BLaER1 treated with 17β-estradiol and CSF1 and Interleukin-3, amounts not matched to agents 10 nM and 100 nM (cell line): Measurements from ENCODE around the gene LRSAM1.

ENCODE experiments used
- H3K27ac ChIP-seq, 11 experiments: shearing (Covaris generic); formaldehyde crosslinking; 2 replicates each; pipeline ENCODE4 v1.8.1; 2022
- H3K27me3 ChIP-seq, 11 experiments: shearing (Covaris generic); formaldehyde crosslinking; 2 replicates each; pipeline ENCODE4 v1.8.1; 2022
- H3K36me3 ChIP-seq, 11 experiments: shearing (Covaris generic); formaldehyde crosslinking; 2 replicates each; pipeline ENCODE4 v1.8.1; 2022
- H3K4me1 ChIP-seq, 10 experiments: shearing (Covaris generic); formaldehyde crosslinking; 2 replicates each; pipeline ENCODE4 v1.8.1; 2022
- H3K4me2 ChIP-seq, 11 experiments: shearing (Covaris generic); formaldehyde crosslinking; 2 replicates each; pipeline ENCODE4 v1.8.1; 2022
- H3K4me3 ChIP-seq, 10 experiments: shearing (Covaris generic); formaldehyde crosslinking; 2 replicates each; pipeline ENCODE4 v1.8.1; 2022
- H3K9ac ChIP-seq, 11 experiments: shearing (Covaris generic); formaldehyde crosslinking; 2 replicates each; pipeline ENCODE4 v1.8.1; 2022
- H3K9me3 ChIP-seq, 11 experiments: shearing (Covaris generic); formaldehyde crosslinking; replicated peaks in 1 of 11; 2 replicates each; pipeline ENCODE4 v1.8.1; 2022
- H4K20me1 ChIP-seq, 11 experiments: shearing (Covaris generic); formaldehyde crosslinking; 2 replicates each; pipeline ENCODE4 v1.8.1; 2022
- Cebpa-rat ChIP-seq, 11 experiments: shearing (Covaris generic); IDR thresholded peaks; 2 replicates each; pipeline ENCODE4 v1.8.1; 2022

Gene LRSAM1

GRCh38 chr9:127506814-127507750 is 55.8 kb downstream of the LRSAM1 start:
- Histone ChIP-seq H3K4me3 (no peak overlapping the region), H3K9ac (0 out of 22 replicates have a peak overlapping the region, but pooled peaks of 1 of the 11 experiments have one; percentile 5), H3K9me3 (no peaks in the 10 kb centered on the region), H3K4me2 (peak overlapping the region in 3 of 11 experiments; percentile 5 to 26 (median 9); a peak in 3 of 22 replicates), H4K20me1 (peaks cover 0 to 100% (median 4%) of the 10 kb centered on the region in 11 experiments; a peak in 11 of 22 replicates), H3K4me1 (peaks cover 0 to 62% (median 17%) of the 10 kb centered on the region in 10 experiments; a peak in 17 of 20 replicates), H3K36me3 (peaks cover 5 to 99% (median 68%) of the 10 kb centered on the region in 11 experiments; a peak in 21 of 22 replicates), H3K27ac (no peak overlapping the region), H3K27me3 (no peaks in the 10 kb centered on the region)
- TF ChIP-seq Cebpa-rat (IDR thresholded peaks at IDR 0.05) = no peak

GRCh38 chr9:127507751-127508648 is 56.7 kb downstream of the LRSAM1 start:
- Histone ChIP-seq H3K9ac (no peak overlapping the region), H3K27me3 (no peaks in the 10 kb centered on the region)

GRCh38 chr9:127508901-127509260 is 57.6 kb downstream of the LRSAM1 start:
- no peaks in the 10 kb centered on the region for H3K9me3 ChIP-seq
- peaks cover 0 to 100% (median under 1%) of the 10 kb centered on the region in 11 experiments; a peak in 11 of 22 replicates for H4K20me1 ChIP-seq
- peaks cover 5 to 99% (median 75%) of the 10 kb centered on the region in 11 experiments; a peak in 21 of 22 replicates for H3K36me3 ChIP-seq
- no peak for TF ChIP-seq Cebpa-rat (IDR thresholded peaks at IDR 0.05)
- H3K9ac ChIP-seq = no peak overlapping the region
- no peak overlapping the region for H3K4me3 ChIP-seq
- H3K4me2 ChIP-seq = peak overlapping the region in 1 of 11 experiments; percentile 83; a peak in 1 of 22 replicates
- no peak overlapping the region for H3K27ac ChIP-seq
- H3K4me1 ChIP-seq = peaks cover 0 to 68% (median 17%) of the 10 kb centered on the region in 10 experiments; a peak in 17 of 20 replicates
- H3K27me3 ChIP-seq = no peaks in the 10 kb centered on the region

More at GRCh38 chr9:127507751-127508648, 56.7 kb downstream of the LRSAM1 start:
- Histone ChIP-seq H3K4me1 (peaks cover 0 to 68% (median 17%) of the 10 kb centered on the region in 10 experiments; a peak in 17 of 20 replicates), H3K9me3 (no peaks in the 10 kb centered on the region), H4K20me1 (peaks cover 0 to 100% (median 4%) of the 10 kb centered on the region in 11 experiments; a peak in 11 of 22 replicates), H3K36me3 (peaks cover 5 to 99% (median 75%) of the 10 kb centered on the region in 11 experiments; a peak in 21 of 22 replicates), H3K27ac (no peak overlapping the region), H3K4me3 (no peak overlapping the region), H3K4me2 (no peak overlapping the region)
- TF ChIP-seq Cebpa-rat (IDR thresholded peaks at IDR 0.05) = no peak

GRCh38 chr9:127509261-127509954 is 58.1 kb downstream of the LRSAM1 start:
- Histone ChIP-seq H3K36me3 (peaks cover 5 to 100% (median 77%) of the 10 kb centered on the region in 11 experiments; a peak in 21 of 22 replicates), H3K4me1 (peaks cover 0 to 64% (median 17%) of the 10 kb centered on the region in 10 experiments; a peak in 17 of 20 replicates), H3K27ac (peak overlapping the region in 3 of 11 experiments; percentile 13 to 32 (median 28); a peak in 3 of 22 replicates), H3K9ac (peak overlapping the region in 5 of 11 experiments; percentile 8 to 60 (median 40); a peak in 4 of 22 replicates), H3K9me3 (no peaks in the 10 kb centered on the region), H3K4me2 (peak overlapping the region in 7 of 11 experiments; percentile 55 to 87 (median 66); a peak in 13 of 22 replicates), H3K4me3 (no peak overlapping the region), H4K20me1 (peaks cover 0 to 100% (median 0%) of the 10 kb centered on the region in 11 experiments; a peak in 11 of 22 replicates), H3K27me3 (no peaks in the 10 kb centered on the region)
- TF ChIP-seq Cebpa-rat (IDR thresholded peaks at IDR 0.05) = no peak

- peak overlapping the region in 8 of 11 experiments; percentile 30 to 87 (median 66); a peak in 16 of 22 replicates for H3K4me2 ChIP-seq
- peaks cover 0 to 100% (median 0%) of the 10 kb centered on the region in 11 experiments; a peak in 11 of 22 replicates for H4K20me1 ChIP-seq
Observed at GRCh38 chr9:127509955-127510299, 58.6 kb downstream of the LRSAM1 start.

GRCh38 chr9:127514468-127514867 is 63.2 kb downstream of the LRSAM1 start:
- peaks cover 16 to 43% (median 29%) of the 10 kb centered on the region in 10 experiments for H3K4me1 ChIP-seq
- H3K9ac ChIP-seq = 0 out of 22 replicates have a peak overlapping the region, but pooled peaks of 1 of the 11 experiments have one; percentile 14
- no peak overlapping the region for H3K4me3 ChIP-seq
- no peaks in the 10 kb centered on the region for H3K27me3 ChIP-seq
- H3K4me2 ChIP-seq = no peak overlapping the region
- no peak for TF ChIP-seq Cebpa-rat (IDR thresholded peaks at IDR 0.05)
- no peaks in the 10 kb centered on the region for H3K9me3 ChIP-seq
- peaks cover 0 to 96% (median 0%) of the 10 kb centered on the region in 11 experiments; a peak in 6 of 22 replicates for H4K20me1 ChIP-seq
- peaks cover 13 to 94% (median 76%) of the 10 kb centered on the region in 11 experiments for H3K36me3 ChIP-seq
- no peak overlapping the region for H3K27ac ChIP-seq

More at GRCh38 chr9:127509955-127510299, 58.6 kb downstream of the LRSAM1 start:
- TF ChIP-seq Cebpa-rat (IDR thresholded peaks at IDR 0.05) = no peak
- H3K36me3 ChIP-seq = peaks cover 5 to 100% (median 77%) of the 10 kb centered on the region in 11 experiments
- no peak overlapping the region for H3K4me3 ChIP-seq
- no peaks in the 10 kb centered on the region for H3K9me3 ChIP-seq
- peaks cover 0 to 59% (median 17%) of the 10 kb centered on the region in 10 experiments; a peak in 17 of 20 replicates for H3K4me1 ChIP-seq
- H3K27ac ChIP-seq = peak overlapping the region in 3 of 11 experiments; percentile 13 to 32 (median 28); a peak in 4 of 22 replicates
- peak overlapping the region in 8 of 11 experiments; percentile 8 to 60 (median 31); a peak in 8 of 22 replicates for H3K9ac ChIP-seq
- no peaks in the 10 kb centered on the region for H3K27me3 ChIP-seq

GRCh38 chr9:127516835-127517607 is 65.7 kb downstream of the LRSAM1 start:
- Histone ChIP-seq H3K4me2 (no peak overlapping the region), H4K20me1 (peaks cover 0 to 95% (median 0%) of the 10 kb centered on the region in 11 experiments; a peak in 6 of 22 replicates), H3K4me3 (no peak overlapping the region), H3K9ac (no peak overlapping the region), H3K27me3 (no peaks in the 10 kb centered on the region), H3K4me1 (peaks cover 33 to 54% (median 44%) of the 10 kb centered on the region in 10 experiments), H3K9me3 (no peaks in the 10 kb centered on the region), H3K27ac (peak overlapping the region in 4 of 11 experiments; percentile 4 to 88 (median 84); a peak in 4 of 22 replicates), H3K36me3 (peaks cover 13 to 94% (median 69%) of the 10 kb centered on the region in 11 experiments)
- TF ChIP-seq Cebpa-rat (IDR thresholded peaks at IDR 0.05) = no peak
